CD4-positive, alpha-beta T cell treated with Interleukin-4 for 1 hour (primary cell): ENCODE measurements around the gene NFIC.
"Not testable (repeated sequence)": the region's sequence is repeated elsewhere in the genome, so short reads cannot be mapped to it uniquely, and the experiment has no call there.

Experiments used
- DNase-seq, 2 donors: peaks; one replicate each; pipeline ENCODE4 v3.0.0-alpha.2; 2020 to 2022

NFIC gene

DNA sequence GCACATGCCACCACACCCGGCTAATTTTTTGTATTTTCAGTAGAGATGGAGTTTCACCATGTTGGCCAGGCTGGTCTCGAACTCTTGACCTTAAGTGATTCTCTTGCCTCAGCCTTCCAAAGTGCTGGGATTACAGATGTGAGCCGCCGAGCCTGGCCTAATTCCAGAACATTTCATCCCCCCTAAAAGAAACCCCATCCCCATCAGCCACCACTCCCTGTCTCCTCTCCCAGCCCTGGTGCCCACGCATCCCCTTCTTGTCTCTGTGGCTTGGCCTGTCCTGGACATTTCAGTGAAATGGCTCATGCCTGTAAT is 63.9 kb downstream of the NFIC start:
- DNase-seq, result not testable (repeated sequence)

DNA sequence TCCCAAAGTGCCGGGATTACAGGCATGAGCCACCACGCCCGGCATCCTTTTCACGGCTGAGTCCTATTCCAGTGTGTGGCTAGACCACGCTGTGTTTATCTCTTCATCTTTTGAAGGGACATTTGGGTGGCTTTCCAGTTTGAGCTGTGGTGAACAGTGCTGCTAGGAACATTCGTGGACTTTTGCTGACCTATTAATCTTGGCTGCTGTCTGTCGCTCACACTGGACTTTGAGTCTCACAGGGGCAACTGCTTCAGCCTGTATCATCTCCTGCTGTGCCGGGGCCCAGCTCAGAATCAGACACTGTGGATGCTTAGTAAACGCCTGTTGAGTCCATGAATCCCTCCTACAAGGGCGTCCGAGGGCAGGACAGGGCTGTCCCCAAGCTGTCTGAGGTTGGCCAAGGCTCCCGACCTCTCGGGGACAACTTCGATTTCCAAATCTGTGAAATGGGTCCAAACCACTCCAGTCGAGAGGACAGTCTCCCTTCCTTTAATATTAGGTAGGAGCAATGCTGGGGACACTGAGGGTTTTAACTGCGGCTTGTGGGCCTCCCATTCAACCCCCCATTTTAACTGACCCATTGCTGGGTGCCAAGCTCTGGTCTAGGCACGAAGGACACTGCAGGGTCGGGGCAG is 65.5 kb downstream of the NFIC start:
- DNase-seq, result no peak

DNA sequence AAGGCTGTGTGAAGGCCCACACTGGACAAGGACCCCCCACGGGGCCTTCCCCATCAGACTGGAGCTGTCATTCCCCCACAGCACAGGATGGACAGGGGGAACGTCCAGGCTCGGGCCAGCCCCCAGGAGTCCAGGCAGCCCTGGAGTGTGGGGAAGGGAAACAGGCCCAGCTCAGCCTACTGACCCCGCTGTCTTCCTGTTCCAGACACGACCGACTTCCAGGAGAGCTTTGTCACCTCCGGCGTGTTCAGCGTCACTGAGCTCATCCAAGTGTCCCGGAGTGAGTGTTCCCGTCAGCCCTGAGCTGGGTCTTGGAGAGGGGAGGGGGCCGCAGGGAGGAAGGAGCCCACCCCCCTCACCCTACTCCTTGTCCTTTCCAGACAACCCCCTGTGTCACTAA is 66.9 kb downstream of the NFIC start:
- no peak for DNase-seq

DNA sequence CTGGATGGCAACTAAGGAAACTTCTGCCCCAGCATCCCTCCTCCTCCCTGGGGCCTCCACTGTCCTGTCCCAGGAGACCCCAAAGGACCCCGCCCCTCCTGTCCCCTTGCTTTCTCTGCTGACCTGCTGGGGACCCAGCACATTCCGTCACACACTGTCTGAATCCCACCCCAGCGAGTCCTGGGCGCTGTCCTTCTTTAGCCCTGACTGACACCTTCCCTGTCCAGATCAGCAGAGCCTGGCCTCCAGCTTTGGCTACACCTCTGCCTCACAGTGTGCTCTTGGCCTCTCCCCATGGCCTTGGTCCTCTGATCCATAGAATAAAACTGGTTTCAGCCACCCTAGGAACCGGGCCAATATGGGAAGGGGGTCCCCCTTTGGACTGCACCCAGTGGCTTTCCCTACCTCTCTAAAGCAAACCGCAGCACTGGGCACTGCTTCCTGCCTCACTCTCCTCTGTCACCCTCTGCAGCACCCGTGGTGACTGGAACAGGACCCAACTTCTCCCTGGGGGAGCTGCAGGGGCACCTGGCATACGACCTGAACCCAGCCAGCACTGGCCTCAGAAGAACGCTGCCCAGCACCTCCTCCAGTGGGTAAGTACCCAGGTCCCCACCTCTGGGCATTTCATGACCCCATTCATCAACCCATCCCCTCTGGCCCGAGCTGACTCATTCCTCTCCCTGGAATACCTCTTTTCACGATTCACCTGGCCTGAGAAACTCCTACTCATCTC is 67.6 kb downstream of the NFIC start:
- no peak for DNase-seq

DNA sequence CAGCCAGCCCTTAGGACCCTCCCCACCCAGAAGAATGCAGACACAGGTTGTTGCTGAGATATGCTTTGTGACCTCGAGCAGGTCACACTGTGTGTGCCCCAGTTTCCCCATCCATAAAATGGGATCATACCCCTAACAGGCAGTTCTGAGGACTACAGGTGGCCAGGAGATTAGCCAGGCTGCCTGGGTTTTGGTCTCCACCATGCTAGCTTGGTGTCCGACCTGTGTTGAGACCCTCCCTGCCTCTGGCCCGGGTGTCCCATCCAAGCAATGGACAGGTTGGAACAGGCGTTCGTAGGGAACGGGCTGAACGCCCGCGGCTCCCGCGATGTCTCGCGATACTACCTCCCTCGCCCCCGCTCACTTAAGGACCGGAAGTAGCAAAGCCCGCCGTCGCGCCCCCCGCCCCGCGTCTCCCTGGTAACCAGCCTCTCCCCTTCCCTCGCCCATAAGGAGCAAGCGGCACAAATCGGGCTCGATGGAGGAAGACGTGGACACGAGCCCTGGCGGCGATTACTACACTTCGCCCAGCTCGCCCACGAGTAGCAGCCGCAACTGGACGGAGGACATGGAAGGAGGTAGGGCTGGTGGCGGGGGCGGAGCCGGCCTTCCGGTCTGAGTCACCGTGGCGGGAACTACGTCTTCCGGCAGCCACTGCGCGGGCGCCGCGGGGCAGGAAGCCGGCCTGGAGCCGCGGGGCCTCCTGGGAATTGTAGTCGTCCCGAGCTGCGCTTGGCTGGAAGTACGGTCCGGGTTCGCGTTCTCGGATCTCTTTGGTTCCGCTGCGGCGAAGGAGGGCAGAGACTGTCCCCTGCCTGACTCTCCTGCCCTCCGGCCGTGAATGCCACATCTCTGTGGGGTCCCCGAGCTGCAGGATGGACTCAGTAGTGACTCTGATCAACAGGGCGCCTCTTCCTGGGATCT is 68.5 kb downstream of the NFIC start:
- peak; percentile 95 to 96 for DNase-seq

DNA sequence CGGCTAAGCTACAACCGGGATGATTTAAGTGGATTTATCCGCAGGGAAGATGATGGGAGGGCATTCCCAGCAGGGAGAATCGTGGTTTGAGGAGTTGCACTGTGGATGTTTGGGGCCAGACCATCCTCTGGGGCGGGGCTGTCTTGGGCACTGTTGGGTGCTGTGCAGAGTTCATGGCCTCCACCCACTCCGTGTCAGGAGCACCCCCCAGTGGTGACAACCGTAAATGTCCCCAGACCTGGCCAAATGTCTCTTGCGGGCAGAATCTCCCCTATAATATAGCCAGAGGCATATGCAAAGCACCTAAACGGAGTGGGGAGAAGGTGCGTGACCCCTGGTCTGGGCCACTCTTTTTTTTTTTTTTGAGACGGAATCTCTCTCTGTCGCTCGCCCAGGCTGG is 73.7 kb downstream of the NFIC start:
- peak; percentile 58 to 67 for DNase-seq

DNA sequence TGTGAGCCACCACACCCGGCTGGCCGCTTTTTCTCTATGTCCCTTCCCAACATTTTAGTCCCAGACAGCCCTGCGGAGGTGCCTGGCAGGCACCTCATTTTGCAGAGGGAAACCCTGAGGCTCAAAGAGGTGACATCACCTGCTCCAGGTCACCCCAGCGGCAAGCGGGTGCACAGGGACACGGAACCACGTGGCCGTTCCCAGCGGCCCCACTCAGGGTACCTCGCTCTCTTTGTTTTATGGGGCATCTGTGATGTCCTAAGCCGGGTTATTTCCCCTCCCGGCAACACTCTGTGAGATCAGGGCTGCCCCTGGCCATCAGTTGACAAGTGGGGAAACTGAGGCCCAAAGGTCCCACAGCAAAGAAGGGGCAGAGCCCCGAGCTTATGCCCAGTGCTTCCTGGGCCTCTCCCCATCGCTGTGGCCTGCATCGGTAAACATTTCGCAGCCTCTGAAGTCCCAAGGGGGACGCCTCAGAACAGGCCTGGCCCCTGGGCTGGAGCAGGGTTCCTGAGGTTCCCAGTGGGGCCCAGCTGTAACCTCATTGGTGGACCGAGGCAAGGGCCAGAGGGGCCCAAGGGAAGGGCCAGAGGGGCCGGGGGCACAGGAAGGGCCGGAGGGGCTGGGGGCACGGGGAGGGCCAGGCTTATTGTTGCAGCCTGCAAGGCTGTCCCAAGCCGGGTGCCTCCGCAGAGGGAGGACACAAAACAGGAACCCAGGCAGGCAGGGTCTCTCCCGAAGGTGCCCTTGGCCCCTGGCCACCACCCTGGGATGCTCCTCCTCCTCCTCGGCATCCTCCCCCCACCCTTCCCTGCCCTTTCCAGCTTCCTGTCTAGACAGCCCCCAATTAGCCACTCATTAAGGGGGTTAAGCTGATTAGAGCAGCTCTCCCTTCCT is 75.0 kb downstream of the NFIC start:
- DNase-seq, result no peak

DNA sequence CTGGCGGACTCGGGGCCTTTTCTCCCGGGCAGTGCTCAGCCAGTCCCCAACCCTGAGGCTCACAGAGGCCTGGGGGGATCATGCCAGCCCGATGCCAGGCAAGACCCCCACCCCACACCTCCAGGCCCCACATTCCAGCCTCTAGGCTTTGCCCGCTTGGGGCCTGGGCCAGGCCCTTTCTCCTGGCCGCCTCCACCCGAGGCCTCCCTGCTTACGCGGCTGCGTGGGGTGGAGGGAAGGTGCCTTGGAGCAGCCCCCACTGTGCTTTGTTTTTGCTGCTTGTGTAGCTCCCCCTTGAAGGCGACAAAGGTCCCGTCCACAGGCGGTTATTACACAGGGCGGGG is 75.6 kb downstream of the NFIC start:
- DNase-seq, result no peak

DNA sequence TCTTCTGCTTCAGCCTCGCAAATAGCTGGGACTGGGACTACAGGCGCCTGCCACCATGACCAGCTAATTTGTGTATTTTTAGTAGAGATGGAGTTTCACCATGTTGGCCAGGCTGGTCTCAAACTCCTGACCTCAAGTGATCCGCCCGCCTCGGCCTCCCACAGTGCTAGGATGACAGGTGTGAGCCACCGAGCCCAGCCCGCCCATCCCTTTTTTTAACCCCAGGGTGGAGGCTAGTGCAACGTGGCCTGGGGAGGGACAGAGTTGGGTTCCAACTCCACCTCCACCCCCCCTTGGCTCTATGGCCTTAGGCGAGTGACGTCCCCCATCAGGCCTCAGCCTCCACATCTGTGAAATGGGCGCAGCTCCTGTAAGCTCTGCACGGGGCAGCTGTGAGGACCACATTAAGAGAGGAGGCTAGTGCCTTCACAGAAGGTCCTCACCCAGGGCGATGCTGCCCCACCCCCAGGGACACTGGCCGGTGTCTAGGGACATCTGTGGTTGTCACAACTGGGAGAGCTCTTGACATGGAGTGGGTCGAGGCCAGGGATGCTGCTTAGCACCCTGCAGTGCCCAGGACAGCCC is 76.2 kb downstream of the NFIC start:
- no peak for DNase-seq

DNA sequence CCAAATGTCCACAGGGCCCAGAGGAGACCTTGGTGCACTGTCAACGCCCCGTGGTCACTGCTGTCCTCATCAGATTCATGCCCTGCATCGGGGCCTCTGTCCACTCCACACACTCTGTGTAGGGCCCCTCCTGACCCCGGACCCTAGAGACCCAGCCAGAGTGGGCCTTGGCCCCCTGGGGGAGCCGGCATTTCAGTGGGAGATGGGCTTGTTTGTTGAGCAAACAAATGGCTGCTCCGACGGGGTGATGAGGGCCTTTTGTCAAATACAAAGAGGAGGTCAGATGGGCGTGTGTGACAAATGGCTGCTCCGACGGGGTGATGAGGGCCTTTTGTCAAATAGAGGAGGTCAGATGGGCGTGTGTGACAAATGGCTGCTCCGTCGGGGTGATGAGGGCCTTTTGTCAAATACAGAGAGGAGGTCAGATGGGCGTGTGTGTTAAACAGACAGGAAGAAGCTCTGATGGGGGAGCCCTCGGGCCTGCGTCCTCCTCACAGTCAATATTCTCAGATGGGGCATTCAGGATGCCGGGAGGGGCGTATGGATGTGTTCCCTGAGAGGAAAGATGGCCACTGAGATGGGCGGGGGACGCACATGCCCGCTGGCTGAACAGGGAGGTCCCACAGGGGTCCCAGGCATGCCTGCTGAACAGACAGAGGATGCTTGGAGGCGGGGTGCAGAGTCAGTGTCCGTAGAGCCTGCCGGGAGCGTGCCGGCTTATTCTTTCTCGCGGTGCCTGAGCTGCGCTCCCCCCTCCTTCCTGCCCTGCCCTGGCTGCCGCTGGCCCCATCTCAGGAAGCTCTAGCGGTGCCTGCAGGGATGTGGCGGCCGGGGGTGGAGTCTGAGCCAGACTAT is 77.7 kb downstream of the NFIC start:
- DNase-seq, result no peak

DNA sequence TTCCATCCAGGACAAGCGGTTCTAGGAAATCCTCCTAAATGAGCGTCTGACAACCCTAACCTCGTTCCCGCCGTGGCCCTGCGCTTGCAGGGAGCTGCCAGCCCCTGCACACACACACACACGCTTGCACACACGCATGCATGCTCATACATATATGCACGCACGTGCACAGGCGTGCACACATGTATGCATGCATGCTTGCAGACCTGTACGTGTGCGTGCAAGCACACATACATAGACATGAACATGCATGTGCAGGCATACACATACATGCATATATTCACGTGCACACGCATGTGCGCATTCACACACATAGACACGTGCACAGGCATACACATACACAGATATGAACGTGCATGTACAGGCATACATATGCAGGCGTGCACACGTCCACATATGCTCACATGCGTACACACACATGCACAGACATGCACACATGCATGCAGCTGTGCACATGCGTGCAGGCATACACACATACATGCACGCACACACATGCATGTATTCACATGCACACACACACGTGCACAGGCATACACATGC is 78.4 kb downstream of the NFIC start:
- no peak for DNase-seq

DNA sequence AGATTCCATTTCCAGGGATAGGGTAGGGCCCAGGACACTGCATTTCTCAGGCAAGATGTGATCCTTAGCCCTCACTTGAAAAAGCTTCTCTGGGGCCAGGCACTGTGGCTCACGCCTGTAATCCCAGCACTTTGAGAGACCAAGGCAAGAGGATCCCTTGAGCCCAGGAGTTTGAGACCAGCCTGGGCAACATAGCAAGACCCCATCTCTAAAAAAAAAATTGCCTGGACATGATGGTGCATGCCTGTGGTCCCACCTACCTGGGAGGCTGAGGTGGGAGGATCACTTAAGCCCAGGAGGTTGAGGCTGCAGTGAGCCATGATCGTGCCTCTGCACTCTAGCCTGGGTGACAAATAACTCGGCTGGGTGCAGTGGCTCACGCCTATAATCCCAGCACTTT is 80.3 kb downstream of the NFIC start:
- not testable (repeated sequence) for DNase-seq

DNA sequence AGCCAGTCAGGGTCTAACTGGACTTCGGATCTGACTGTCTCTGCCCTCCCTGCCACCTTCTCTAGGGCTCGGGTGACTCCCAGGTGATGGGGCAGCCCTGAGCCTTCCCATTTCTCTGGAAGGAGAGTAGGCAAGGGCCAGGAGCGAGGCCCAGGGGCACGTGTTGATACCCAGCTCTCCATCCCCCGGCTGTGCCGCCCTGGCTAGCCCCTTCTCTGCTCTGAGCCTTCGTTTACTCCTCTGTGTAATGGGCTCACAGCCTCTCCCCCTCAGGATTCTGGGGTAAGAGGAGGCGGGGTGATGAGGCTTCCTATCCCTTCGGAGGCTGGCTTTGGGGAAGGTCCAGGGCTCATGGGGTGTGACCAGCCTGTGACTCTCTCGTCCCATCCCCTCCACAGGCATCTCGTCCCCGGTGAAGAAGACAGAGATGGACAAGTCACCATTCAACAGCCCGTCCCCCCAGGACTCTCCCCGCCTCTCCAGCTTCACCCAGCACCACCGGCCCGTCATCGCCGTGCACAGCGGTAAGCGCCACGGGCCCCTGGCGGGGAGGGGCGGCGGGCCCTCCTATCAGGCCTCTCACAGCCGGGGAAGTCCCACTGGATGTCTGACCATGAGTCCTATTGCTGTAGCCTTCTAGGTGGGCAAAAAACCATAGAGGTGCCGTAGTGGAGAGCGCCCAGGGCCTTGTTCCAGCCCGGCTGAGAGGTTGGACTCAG is 82.4 kb downstream of the NFIC start:
- no peak for DNase-seq

DNA sequence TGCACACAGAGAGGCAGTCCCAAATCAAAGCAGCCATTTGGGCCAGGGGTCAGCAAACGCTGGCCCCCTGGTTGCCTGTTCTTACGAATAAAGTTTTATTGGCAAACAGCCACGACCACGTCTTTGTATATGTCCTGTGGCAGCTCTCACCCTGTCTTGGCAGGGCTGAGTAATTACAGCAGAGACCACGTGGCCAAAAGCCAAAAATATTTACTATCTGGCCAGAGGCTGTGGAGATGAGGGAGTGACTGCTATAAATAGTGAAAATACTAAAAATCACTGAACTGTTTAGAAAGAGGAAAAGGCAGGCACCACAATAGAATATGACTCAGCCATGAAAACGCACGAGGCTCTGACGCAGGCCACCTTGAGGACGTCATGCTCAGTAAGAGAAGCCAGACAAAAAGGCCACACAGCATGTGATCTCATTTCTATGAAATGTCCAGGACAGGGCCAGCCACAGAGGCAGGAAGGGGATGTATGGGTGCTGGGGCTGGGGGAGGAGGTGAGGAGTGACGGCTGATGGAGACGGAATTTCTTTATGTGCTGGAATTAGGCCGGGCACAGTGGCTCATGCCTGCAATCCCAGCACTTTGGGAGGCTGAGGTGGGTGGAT is 84.5 kb downstream of the NFIC start:
- DNase-seq, result no peak

DNA sequence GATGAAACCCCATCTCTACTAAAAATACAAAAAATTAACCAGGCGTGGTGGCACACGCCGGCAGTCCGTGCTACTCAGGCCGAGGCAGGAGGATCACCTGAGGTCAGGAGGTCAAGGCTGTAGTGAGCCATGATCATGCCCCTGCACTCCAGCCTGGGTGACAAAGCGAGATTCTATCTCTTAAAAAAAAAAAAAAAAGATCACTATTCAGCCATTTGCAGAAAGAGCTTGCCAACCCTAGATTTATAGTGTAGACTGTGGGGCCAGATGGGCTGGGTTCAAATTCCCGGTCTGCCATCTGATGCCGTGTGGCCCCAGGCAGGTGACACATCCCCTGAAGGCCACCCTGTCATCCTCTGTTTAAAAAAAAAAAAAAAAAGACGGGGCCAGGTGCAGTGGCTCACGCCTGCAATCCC is 85.1 kb downstream of the NFIC start:
- DNase-seq, result no peak

DNA sequence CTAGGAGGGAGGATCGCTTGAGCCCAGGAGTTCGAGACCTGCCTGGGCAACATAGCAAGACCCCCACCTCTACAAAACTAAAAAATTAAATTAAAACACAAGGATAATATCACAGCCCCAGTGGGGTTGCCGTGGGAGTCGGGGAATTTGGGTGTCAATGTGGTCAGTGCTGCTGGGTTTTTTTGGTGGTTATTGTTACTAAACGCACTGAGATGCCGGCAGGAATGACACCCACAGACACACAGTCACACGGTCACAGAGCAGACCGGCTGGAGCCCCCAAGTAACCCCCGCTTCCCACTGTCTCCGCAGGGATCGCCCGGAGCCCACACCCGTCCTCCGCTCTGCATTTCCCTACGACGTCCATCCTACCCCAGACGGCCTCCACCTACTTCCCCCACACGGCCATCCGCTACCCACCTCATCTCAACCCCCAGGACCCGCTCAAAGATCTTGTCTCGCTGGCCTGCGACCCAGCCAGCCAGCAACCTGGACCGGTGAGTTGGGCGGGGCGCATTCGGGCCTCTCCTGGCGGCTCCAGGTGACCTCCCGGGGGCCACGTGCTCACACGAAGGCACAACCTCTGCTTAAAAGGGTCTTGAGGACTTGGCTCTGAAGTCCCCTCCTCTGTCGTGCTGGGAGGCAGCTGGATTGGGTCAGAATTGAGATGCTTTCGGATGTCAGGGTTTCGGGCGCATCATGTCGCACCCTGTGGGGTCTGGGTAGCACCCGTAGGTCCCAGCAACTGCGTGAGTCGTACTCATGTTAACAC is 86.0 kb downstream of the NFIC start:
- no peak for DNase-seq

DNA sequence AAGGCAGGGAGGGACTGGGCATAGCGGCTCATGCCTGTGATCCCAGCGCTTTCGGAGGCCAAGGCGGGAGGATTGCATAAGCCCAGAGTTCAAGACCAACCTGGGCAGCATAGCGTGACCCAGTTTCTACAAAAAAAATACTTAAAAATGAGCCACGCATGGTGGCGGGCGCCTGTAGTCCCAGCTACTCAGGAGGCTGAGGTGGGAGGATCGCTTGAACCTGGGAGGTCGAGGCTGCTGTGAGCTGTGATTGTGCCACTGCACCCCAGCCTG is 86.5 kb downstream of the NFIC start:
- DNase-seq, result not testable (repeated sequence)

DNA sequence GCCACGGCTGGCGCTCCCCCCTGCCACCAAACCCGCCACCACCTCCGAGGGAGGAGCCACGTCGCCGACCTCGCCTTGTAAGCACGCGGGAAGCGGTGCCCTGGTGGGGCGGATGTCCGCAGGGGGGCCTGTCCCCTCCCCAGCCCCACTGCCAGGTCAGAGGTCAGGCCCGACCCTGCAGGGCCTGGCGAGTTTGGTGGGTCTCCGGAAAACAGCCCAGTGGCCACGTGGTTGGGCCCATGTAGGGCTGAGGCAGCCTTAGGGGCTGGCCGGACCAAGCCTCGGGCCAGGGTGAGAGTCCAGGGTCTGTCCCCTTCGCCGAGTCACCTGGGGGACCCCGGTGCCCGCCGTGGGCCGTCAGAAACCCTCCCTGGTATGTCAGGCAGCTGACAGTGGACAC is 87.5 kb downstream of the NFIC start:
- DNase-seq, result no peak

DNA sequence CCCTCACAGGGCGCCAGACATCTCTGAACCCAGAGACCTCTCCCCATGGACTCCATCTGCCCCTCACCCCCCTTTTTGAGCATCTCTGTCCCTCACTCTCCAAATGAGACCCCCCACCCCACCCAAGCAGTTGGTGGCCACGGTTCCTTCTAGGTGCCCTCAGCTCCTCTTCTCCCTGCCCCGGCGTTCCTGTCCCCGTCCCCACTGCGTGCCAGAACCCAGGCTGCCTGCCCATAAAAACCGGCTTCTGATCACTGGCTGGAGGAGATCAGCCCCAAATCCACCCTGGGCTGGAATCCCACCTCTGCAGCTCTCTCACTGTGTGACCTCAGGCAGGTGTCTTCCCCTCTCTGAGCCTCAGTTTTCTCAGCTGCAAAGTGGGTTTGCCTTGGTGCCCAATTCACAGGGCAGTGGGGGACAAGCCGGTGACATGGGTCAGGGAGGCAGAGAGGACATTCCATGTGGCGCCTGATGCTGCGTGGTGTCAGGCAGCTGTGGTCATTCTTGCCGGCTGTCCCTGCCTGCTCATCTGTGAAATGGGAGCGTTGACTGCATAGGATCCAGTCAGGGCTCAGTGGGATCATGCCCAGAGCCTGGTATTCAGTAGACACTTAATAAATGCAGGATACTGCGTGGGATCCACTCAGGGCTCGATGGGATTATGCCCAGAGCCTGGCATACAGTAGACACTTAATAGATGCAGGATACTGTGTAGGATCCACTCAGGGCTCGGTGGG is 88.4 kb downstream of the NFIC start:
- DNase-seq, result no peak
